H1 (cell line): ENCODE data around the gene DAO. TPM values are rescaled to one million over a fixed set of nuclear protein-coding genes. Genes with fewer than 3 reads are reported as not detected.

ENCODE experiments used
- microRNA counts: library from miRNA; unstranded; fragments of <30 nt; microRNA quantifications from one replicate; lab custom pipeline; 2015
- microRNA-seq, 2 experiments: library from miRNA; unstranded; fragments of <30 nt; microRNA quantifications; one replicate each; pipeline versions ENCODE4 to v1.2.0, GENCODE V29; 2016 to 2020; ENCODE audit warnings: borderline microRNAs expressed in 2 of 2, borderline number of aligned reads in 2 of 2, borderline replicate concordance in 1 of 2
- polyA plus RNA-seq, 7 experiments: library from polyadenylated mRNA; depleted of rRNA in 3 of 7; stranded (reverse) in 5 of 7; unstranded in 2 of 7; fragments of >200 nt in 5 of 7; fragments of 200-250 nt in 2 of 7; gene quantifications; 1 replicate in 5 of 7; 2 replicates in 1 of 7; 4 replicates in 1 of 7; pipeline versions ENCODE4 v1.2.1 to v1.2.3, GENCODE V29; 2011 to 2013; ENCODE audit warnings: missing spikeins in 2 of 7, mixed read lengths in 2 of 7
- small RNA-seq: library from polyadenylated mRNA; stranded (forward); fragments of <200 nt; extraction: miRNeasy Mini kit (QIAGEN cat#:217004); gene quantifications from one replicate; pipeline ENCODE3, GENCODE V24; 2013; ENCODE audit not compliant: insufficient read depth
- total RNA-seq: library from RNA; stranded (reverse); fragmentation: NEBNext Ultra II Directional; extraction: Animal tissue kit (Norgen Biotek cat#: 25700); gene quantifications from 2 replicates; pipeline ENCODE4 v1.2.1, GENCODE V29; 2021

The DAO gene
- total and polyA plus RNA-seq, 2 of the 8 experiments (the other 6 are each of a cell fraction or from before 2014, with no cell fraction given) = not detected

MicroRNAs encoded within 50 kb of the gene (microRNA counts, 767-probe panel; counts per million panel counts)
- microRNA hsa-miR-619 (lab: Ali Mortazavi, UCI) = 879 counts per million, percentile 95 among the panel's probes with 10 or more counts

Small RNAs within 50 kb of the gene (microRNA-seq; reads per million reads assigned to microRNA genes)
- gene MIR619 = 0 reads per million in 2 experiments

Small RNAs within 50 kb of the gene (small RNA-seq; reads per million reads assigned to genes)
- gene MIR619 (not detected), gene RNU6-361P (not detected)

Other genes with a start within 250 kb of the DAO start
- 0.13 TPM in 1 of 2 replicates, not detected in the other for gene SELPLG, start 246.2 kb upstream of the DAO start, total RNA-seq
- 0.18 and 0.19 TPM in 2 replicates for gene SELPLG, start 246.2 kb upstream of the DAO start, polyA plus RNA-seq (2011; rRNA removed)
- 120 and 130 TPM in 2 replicates for gene CORO1C, start 148.6 kb upstream of the DAO start, total RNA-seq
- gene CORO1C, start 148.6 kb upstream of the DAO start, polyA plus RNA-seq (2011; rRNA removed) = 71.7 and 72.7 TPM in 2 replicates
- gene SSH1, start 22.5 kb upstream of the DAO start, total RNA-seq = 17.0 and 17.9 TPM in 2 replicates
- gene SSH1, start 22.5 kb upstream of the DAO start, polyA plus RNA-seq (2011; rRNA removed) = 5.3 and 8.0 TPM in 2 replicates
- 0.33 TPM in 1 of 2 replicates, not detected in the other for gene SVOP, start 141.0 kb downstream of the DAO start, total RNA-seq
- 0.05 and 0.06 TPM in 2 replicates for gene SVOP, start 141.0 kb downstream of the DAO start, polyA plus RNA-seq (2011; rRNA removed)
- 6.6 and 7.0 TPM in 2 replicates for gene USP30, start 172.5 kb downstream of the DAO start, total RNA-seq
- gene USP30, start 172.5 kb downstream of the DAO start, polyA plus RNA-seq (2011; rRNA removed) = 12.2 and 14.6 TPM in 2 replicates
- gene ALKBH2, start 213.4 kb downstream of the DAO start, total RNA-seq = 22.5 and 25.9 TPM in 2 replicates
- 19.1 and 24.3 TPM in 2 replicates for gene ALKBH2, start 213.4 kb downstream of the DAO start, polyA plus RNA-seq (2011; rRNA removed)
- gene UNG, start 217.5 kb downstream of the DAO start, total RNA-seq = 160 and 163 TPM in 2 replicates
- 71.6 and 84.5 TPM in 2 replicates for gene UNG, start 217.5 kb downstream of the DAO start, polyA plus RNA-seq (2011; rRNA removed)
- 12.9 and 15.3 TPM in 2 replicates for gene ACACB, start 236.5 kb downstream of the DAO start, total RNA-seq
- 5.8 and 7.1 TPM in 2 replicates for gene ACACB, start 236.5 kb downstream of the DAO start, polyA plus RNA-seq (2011; rRNA removed)